Middle frontal gyrus (tissue), 1 donor: ENCODE measurements around the gene C19orf81.

Source experiments
- DNase-seq: peaks from one replicate; pipeline ENCODE4 v3.0.0-alpha.2; 2015; ENCODE audit warnings: low spot score; ENCODE audit errors: extremely low spot score

Gene C19orf81

GRCh38 chr19:50679177-50680125, 30.2 kb downstream of the C19orf81 start:
- DNase-seq: peak; percentile 81

- DNase-seq: no peak
Measured at GRCh38 chr19:50686310-50687032, 37.2 kb downstream of the C19orf81 start.

- no peak for DNase-seq
Measured at GRCh38 chr19:50688766-50689165, 39.5 kb downstream of the C19orf81 start.

GRCh38 chr19:50690439-50690838, 41.2 kb downstream of the C19orf81 start:
- DNase-seq: no peak

- no peak for DNase-seq
Measured at GRCh38 chr19:50693064-50693975, 44.1 kb downstream of the C19orf81 start.

- no peak for DNase-seq
Measured at GRCh38 chr19:50694815-50695145, 45.5 kb downstream of the C19orf81 start.

- no peak for DNase-seq
Measured at GRCh38 chr19:50695251-50696093, 46.2 kb downstream of the C19orf81 start.

GRCh38 chr19:50696094-50696483, 46.8 kb downstream of the C19orf81 start:
- no peak for DNase-seq

GRCh38 chr19:50697414-50698124, 48.3 kb downstream of the C19orf81 start:
- no peak for DNase-seq

GRCh38 chr19:50701367-50701985, 52.2 kb downstream of the C19orf81 start:
- DNase-seq: no peak

GRCh38 chr19:50702158-50702870, 53.1 kb downstream of the C19orf81 start:
- no peak for DNase-seq

GRCh38 chr19:50702871-50703829, 53.9 kb downstream of the C19orf81 start:
- no peak for DNase-seq

- no peak for DNase-seq
Measured at GRCh38 chr19:50703915-50704796, 54.9 kb downstream of the C19orf81 start.

- DNase-seq: no peak
Measured at GRCh38 chr19:50705422-50706019, 56.3 kb downstream of the C19orf81 start.

GRCh38 chr19:50706387-50706786, 57.1 kb downstream of the C19orf81 start:
- DNase-seq: no peak

GRCh38 chr19:50708179-50708879, 59.1 kb downstream of the C19orf81 start:
- DNase-seq: no peak
